Naive thymus-derived CD8-positive, alpha-beta T cell (primary cell): Measurements from ENCODE around the gene E2F1. TPM values are rescaled to one million over a fixed set of nuclear protein-coding genes. Genes with fewer than 3 reads are reported as not detected.

ENCODE experiments used
- ATAC-seq, 2 donors: fragments of 150-1000 bp; cut with Tn5 transposase in 1 of 2; sonication (Bioruptor Pico), chemical (Tn5 transposase) in 1 of 2; 1 replicate in 1 of 2; 2 replicates in 1 of 2; pipeline ENCODE4 v1.10.0; 2021; ENCODE audit warnings: mild to moderate bottlenecking in 2 of 2, moderate library complexity in 2 of 2
- POLR2A ChIA-PET: fragments of 350-600 bp; sonication (Branson Sonifier 250); formaldehyde crosslinking; loops from one replicate; lab custom pipeline; 2021; ENCODE audit warnings: antibody characterized with exemption; lab: Charles Lee
- DNase-seq, 10 donors: peaks; one replicate each; pipeline versions ENCODE4 v3.0.0 to v3.0.0-alpha.2; 2020 to 2022
- H3K27ac Mint-ChIP-seq, 10 donors: one replicate each; pipeline ENCODE4 v1.8.0; 2020 to 2022; ENCODE audit warnings: mild to moderate bottlenecking in 10 of 10, mixed read lengths in 10 of 10, moderate library complexity in 4 of 10, inconsistent platforms in 1 of 10
- H3K27me3 Mint-ChIP-seq, 5 donors: one replicate each; pipeline ENCODE4 v1.8.0; 2021 to 2022; ENCODE audit warnings: mixed read lengths in 5 of 5
- H3K36me3 Mint-ChIP-seq, 3 donors: one replicate each; pipeline ENCODE4 v1.8.0; 2020 to 2022; ENCODE audit warnings: mixed read lengths in 3 of 3, mild to moderate bottlenecking in 2 of 3, inconsistent platforms in 1 of 3
- H3K4me1 Mint-ChIP-seq, 4 donors: one replicate each; pipeline ENCODE4 v1.8.0; 2021 to 2022; ENCODE audit warnings: mixed read lengths in 4 of 4
- H3K4me3 Mint-ChIP-seq, 10 donors: one replicate each; pipeline ENCODE4 v1.8.0; 2020 to 2022; ENCODE audit warnings: mild to moderate bottlenecking in 10 of 10, mixed read lengths in 10 of 10, moderate library complexity in 6 of 10, inconsistent platforms in 1 of 10
- H3K9me3 Mint-ChIP-seq, 9 donors: one replicate each; pipeline ENCODE4 v1.8.0; 2020 to 2022; ENCODE audit warnings: mixed read lengths in 9 of 9, mild to moderate bottlenecking in 3 of 9, inconsistent platforms in 1 of 9, moderate library complexity in 1 of 9
- polyA plus RNA-seq, 3 donors: library from polyadenylated mRNA; unstranded; fragments of 300-500 nt; fragmentation: Illumina TruSeq; gene quantifications; one replicate each; pipeline ENCODE4 v1.2.3, GENCODE V29; 2021
- total RNA-seq, 8 experiments: library from RNA in 2 of 8; stranded (reverse) in 2 of 8; gene quantifications; one replicate each; pipeline ENCODE4 v1.2.3 and lab custom pipeline; 2021 to 2026

The E2F1 gene
- total and polyA plus RNA-seq, 5 experiments from 2014 or later: 0.19 to 1.4 (median 0.49) TPM

DNA sequence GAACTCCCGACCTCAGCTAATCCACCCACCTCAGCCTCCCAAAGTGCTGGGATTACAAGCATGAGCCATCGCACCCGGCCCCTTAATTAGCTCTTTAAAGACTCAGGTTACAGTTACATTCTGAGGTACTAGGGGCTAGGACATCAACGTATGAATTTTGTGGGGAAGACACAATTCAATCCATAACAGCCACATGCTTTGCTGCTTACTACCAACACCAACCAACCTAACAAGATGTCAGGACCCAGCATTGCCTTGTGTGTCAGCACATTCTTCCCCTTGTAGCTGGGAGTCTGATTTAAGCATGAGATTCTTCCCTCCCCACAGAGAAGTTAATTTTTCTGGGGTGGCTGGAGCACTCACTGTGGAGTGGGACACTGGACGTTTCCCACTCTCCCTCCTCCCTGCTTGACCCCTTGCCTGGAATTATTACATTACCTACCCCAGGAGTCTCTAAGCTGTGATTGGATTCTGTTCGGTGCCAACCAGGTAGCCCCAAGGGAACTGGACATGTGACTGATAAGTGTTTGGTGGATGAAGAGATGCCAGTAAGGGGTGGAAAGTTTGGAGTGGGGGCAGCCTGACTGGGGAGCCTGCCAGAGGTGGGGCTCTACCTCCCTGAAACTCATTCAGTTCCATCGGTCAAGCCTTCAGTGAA, 39.6 kb upstream of the E2F1 start:
- no peak overlapping the region for H3K4me3 Mint-ChIP-seq
- no peak overlapping the region for H3K27ac Mint-ChIP-seq
- DNase-seq (no peak), ATAC-seq (no peak)
- H3K4me1 Mint-ChIP-seq: peaks cover 0 to 11% (median 4%) of the 10 kb centered on the region in 4 donors
- H3K36me3 Mint-ChIP-seq: no peaks in the 10 kb centered on the region
- POLR2A ChIA-PET: interaction anchor here (0.5 kb wide), 1 partner anchor 840 kb away, joined by 3 read pairs; no protein-coding TSS in a partner anchor
- peaks cover 0 to under 1% (median 0%) of the 10 kb centered on the region in 9 donors for H3K9me3 Mint-ChIP-seq
- H3K27me3 Mint-ChIP-seq: no peaks in the 10 kb centered on the region

DNA sequence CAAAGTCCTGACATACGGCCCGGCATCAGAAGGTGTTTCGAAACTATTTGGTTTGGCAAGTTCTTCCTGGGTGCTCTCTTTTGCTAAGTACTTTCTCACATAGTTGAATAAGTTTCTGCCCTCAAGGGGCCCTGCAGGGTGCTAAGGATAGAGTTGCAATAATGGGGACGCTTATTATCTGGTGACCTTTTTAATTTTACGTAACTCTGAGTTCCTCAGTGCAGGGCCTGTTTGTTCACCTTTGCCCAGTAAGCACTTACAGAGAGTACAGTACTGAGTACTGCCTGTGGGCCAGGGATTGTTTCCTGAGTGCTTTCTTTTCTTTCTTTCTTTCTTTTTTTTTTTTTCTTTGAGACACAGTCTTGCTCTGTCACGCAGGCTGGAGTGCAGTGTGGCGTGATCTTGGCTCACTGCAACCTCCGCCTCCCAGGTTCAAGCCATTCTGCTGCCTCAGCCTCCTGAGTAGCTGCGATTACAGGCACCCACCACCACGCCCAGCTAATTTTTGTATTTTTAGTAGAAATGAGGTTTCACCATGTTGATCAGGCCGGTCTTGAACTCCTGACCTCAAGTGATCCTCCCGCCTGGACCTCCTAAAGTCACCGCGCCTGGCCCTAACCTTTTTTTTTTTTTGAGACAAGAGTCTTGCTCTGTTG, 38.4 kb upstream of the E2F1 start:
- H3K27me3 Mint-ChIP-seq: no peaks in the 10 kb centered on the region
- no peaks in the 10 kb centered on the region for H3K36me3 Mint-ChIP-seq
- peaks cover 5 to 19% (median 11%) of the 10 kb centered on the region in 4 donors for H3K4me1 Mint-ChIP-seq
- H3K27ac Mint-ChIP-seq: peak overlapping the region in 1 of 10 donors; percentile 24
- POLR2A ChIA-PET: interaction anchor here (0.6 kb wide), 1 partner anchor 1608 kb away, joined by 8 read pairs; no protein-coding TSS in a partner anchor
- no peak for DNase-seq
- no peak overlapping the region for H3K4me3 Mint-ChIP-seq
- H3K9me3 Mint-ChIP-seq: peaks cover 0 to 9% (median 0%) of the 10 kb centered on the region in 9 donors
- ATAC-seq: no peak

DNA sequence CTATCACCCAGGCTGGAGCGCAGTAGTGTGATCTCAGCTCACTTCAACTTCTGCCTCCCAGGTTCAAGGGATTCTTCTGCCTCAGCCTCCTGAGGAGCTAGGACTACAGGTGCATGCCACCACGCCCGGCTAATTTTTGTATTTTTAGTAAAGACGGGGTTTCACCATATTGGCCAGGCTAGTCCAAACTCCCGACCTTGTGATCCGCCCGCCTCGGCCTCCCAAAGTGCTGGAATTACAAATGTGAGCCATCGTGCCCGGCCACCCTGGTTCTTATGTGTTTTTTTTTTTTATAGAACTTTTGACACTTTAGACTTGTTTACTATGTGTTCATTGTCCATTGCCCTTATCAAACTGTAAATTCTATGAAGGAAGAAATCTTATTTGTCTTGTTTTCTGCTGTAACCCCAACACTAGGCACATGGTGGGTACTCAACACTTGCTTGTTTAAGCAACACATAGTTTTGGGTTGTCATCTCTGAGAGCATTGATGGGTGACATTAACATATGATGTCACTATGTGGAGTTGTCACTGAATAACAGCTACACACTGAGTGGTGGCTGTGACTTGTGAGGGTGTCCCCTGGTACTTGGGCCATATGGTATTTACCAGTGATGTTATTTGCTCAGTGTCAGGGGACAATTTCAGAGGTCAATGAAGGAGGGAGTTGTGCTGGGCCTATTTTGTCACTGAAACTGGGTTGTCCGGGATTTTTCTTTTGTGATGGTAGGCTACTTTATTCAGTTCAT, 35.4 kb upstream of the E2F1 start:
- Mint-ChIP-seq H3K4me1 (peaks cover 12 to 35% (median 26%) of the 10 kb centered on the region in 4 donors), H3K27ac (peak overlapping the region in 4 of 10 donors; percentile 76 to 96 (median 90)), H3K9me3 (peaks cover 0 to 9% (median 0%) of the 10 kb centered on the region in 9 donors), H3K36me3 (peaks cover 0 to 5% (median 0%) of the 10 kb centered on the region in 3 donors), H3K4me3 (peak overlapping the region in 8 of 10 donors; percentile 65 to 97 (median 85)), H3K27me3 (no peaks in the 10 kb centered on the region)
- DNase-seq (no peak), ATAC-seq (no peak)
- POLR2A ChIA-PET: interaction anchor here (1.7 to 2.6 kb wide), 2 partner anchors 11 to 53 kb away, joined by 8 to 50 read pairs; partner anchors contain the start of gene ZNF341

DNA sequence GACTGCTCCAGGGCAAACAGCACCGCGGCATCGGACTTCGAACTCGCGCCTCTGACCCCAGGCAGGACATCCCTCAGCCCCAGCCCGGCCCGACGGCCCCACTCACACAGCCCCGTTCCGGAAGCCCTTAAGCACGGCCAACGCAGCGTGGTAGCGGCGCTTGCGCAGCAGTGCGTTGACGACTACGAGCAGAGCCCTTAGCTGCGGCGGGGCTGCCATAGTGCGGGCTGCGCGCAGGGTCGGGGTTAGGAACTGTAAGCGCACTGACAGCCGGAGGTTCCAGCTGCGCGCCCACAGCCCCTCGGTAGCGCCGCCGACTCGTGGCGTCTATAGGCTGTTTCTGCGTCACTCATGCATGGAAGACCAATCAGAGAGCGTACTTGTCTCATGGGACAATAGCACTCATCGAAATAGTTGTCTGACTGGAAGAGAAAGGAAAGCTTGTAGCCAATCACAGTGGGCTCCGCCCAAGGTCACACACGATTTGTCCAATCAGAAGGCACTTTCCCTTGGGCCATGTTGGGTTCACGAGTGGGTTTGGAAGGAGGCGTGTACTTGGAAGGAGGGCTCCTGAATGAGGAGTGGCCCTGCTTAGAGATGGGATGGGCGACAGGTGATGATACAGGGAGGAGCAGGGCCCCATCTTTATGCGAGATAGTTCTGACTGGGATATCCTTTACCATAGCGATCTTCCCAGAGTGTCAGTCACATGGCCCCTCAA, 34.0 kb upstream of the E2F1 start, which contains the start of gene PXMP4:
PXMP4 (minus strand) TSS at position 322 of the 721 bp plus-strand sequence; CDS start at position 219, 103 bp downstream.
- peak within 1 kb of the TSS; percentile 70 to 97 (median 88) for H3K4me3 Mint-ChIP-seq
- POLR2A ChIA-PET: interaction anchor here (0.6 to 2.6 kb wide), 20 partner anchors 8 to 1156 kb away, joined by 3 to 50 read pairs (median 5); partner anchors contain the start of genes ACSS2, ACTL10, CBFA2T2 and E2F1
- peak within 1 kb of the TSS; percentile 76 to 98 (median 93) for H3K27ac Mint-ChIP-seq
- H3K9me3 Mint-ChIP-seq: peaks cover 0 to 9% (median 0%) of the 10 kb centered on the region in 9 donors
- H3K27me3 Mint-ChIP-seq: no peaks in the 10 kb centered on the region
- DNase-seq (peak; percentile 72 to 95 (median 90)), ATAC-seq (peak; percentile 96 to 97)
- peaks cover 16 to 40% (median 28%) of the 10 kb centered on the region in 4 donors for H3K4me1 Mint-ChIP-seq
- H3K36me3 Mint-ChIP-seq: peaks cover 0 to 16% (median 0%) of the 10 kb centered on the region in 3 donors

DNA sequence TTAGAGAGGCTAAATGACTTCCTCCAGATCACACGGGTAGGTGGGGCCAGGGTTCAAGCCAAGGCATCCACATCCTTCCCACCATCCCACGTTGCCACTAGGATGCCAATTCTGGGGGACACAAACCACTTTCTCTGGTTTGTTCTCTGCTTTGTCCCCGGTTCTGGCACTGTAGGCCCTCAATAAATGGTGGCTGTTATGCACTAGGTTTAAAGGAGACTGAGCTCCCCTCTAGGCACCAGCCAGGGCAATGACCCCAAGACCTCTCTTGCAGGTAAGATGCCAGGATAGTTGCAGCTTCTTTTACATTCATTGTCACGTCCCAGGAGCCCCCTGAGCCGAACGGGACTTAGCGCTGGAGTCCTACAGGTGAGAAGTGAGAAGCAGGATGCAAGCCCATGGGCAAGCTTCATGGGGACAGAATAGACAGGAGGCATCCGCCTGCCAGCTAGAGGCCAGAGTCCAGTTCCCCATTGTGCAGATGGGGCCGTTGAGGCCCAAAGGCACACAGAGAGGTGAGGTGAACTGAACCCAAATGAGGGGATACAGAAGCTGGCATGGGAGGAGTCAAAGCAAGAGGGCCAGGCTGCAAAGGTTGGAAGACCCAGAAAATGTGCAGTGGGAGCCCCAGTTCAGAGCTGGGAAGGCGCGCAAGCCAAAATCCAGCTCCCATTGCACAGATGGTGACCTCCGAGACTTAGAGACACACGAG, 33.2 kb upstream of the E2F1 start:
- peak overlapping the region; percentile 76 to 98 (median 93) for H3K27ac Mint-ChIP-seq
- H3K9me3 Mint-ChIP-seq: peaks cover 0 to 9% (median 0%) of the 10 kb centered on the region in 9 donors
- H3K4me3 Mint-ChIP-seq: peak overlapping the region; percentile 70 to 97 (median 88)
- no peak for ATAC-seq
- H3K27me3 Mint-ChIP-seq: no peaks in the 10 kb centered on the region
- H3K4me1 Mint-ChIP-seq: peaks cover 16 to 40% (median 29%) of the 10 kb centered on the region in 4 donors
- POLR2A ChIA-PET: interaction anchor here (0.7 to 2.6 kb wide), 18 partner anchors 8 to 393 kb away, joined by 3 to 50 read pairs (median 6); partner anchors contain the start of genes ACTL10, E2F1, RALY and ZNF341
- peak in 2 of 10 donors; percentile 3 to 18 for DNase-seq
- peaks cover 0 to 17% (median 0%) of the 10 kb centered on the region in 3 donors for H3K36me3 Mint-ChIP-seq

DNA sequence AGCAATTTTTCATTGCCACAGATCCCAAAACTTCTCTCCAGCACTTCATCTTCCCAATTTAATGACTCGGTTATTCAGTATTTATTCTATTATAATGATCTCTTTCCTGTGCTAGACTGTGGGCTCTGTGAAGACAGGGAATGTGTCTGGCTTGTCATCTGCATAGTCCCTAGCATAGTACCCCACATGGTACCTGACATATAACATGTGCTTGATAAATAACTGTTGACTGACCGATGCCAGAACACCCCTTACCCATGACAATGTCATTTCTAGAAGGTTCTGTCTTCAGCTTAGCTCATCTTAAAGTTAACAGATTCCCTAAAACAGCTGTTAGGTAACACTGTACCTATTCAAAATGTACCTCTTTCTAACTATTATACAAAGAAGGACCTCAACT, 30.3 kb upstream of the E2F1 start:
- POLR2A ChIA-PET: interaction anchor here (0.5 to 0.6 kb wide), 2 partner anchors 26 to 943 kb away, joined by 7 to 9 read pairs; no protein-coding TSS in a partner anchor
- Mint-ChIP-seq H3K27me3 (no peaks in the 10 kb centered on the region), H3K9me3 (peaks cover 0 to 9% (median 0%) of the 10 kb centered on the region in 9 donors), H3K27ac (peak overlapping the region in 2 of 10 donors; percentile 43 to 59), H3K4me1 (peaks cover 20 to 38% (median 27%) of the 10 kb centered on the region in 4 donors), H3K36me3 (peaks cover 8 to 46% (median 9%) of the 10 kb centered on the region in 3 donors), H3K4me3 (no peak overlapping the region)
- DNase-seq: no peak
- ATAC-seq: no peak

DNA sequence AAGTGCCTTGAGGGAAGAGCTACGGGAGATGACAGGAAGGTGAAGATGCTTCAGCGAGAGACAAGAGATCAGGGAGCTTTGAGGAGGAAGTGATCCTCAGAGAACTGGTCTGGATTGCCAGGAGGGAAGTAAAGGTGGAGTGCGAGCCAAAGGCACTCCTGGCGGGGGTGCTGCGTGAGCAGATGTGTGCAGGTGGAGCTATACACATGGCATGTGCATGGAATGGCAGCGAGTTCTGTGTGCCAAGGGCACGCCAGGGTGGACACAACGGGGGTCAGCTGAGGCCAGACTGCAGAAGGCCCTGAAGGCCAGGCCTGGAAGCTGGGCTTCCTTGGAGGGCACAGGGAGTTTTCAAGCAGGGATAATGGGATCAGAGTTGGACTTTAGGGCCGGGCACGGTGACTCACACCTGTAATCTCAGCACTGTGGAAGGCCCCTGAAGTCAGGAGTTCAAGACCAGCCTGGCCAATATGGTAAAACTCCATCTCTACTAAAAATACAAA, 27.7 kb upstream of the E2F1 start:
- POLR2A ChIA-PET: no interaction called here
- H3K4me3 Mint-ChIP-seq: peak overlapping the region in 1 of 10 donors; percentile 64
- peaks cover 13 to 65% (median 15%) of the 10 kb centered on the region in 3 donors for H3K36me3 Mint-ChIP-seq
- H3K9me3 Mint-ChIP-seq: no peaks in the 10 kb centered on the region
- ATAC-seq: no peak
- no peaks in the 10 kb centered on the region for H3K27me3 Mint-ChIP-seq
- DNase-seq: no peak
- H3K4me1 Mint-ChIP-seq: peaks cover 14 to 30% (median 21%) of the 10 kb centered on the region in 4 donors
- H3K27ac Mint-ChIP-seq: peak overlapping the region in 1 of 10 donors; percentile 42

DNA sequence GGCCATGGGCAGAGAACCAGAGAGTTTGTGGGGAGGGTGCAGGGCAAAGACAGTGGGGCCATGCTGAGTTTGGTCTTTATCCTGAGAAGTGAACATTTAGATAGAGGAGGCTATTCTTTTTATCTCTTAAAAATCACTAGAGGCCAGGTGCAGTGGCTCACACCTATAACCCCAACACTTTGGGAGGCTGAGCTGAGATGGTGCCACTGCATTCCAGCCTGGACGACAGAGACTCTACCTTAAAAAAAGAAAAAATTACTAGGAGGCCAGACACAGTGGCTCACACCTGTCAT, 25.2 kb upstream of the E2F1 start:
- H3K4me1 Mint-ChIP-seq: peaks cover 3 to 22% (median 13%) of the 10 kb centered on the region in 4 donors
- peaks cover 13 to 72% (median 21%) of the 10 kb centered on the region in 3 donors for H3K36me3 Mint-ChIP-seq
- peak overlapping the region in 3 of 10 donors; percentile 15 to 91 (median 48) for H3K27ac Mint-ChIP-seq
- no peaks in the 10 kb centered on the region for H3K9me3 Mint-ChIP-seq
- no peaks in the 10 kb centered on the region for H3K27me3 Mint-ChIP-seq
- ATAC-seq (no peak), DNase-seq (no peak)
- no peak overlapping the region for H3K4me3 Mint-ChIP-seq
- POLR2A ChIA-PET: interaction anchor here (0.8 kb wide), 1 partner anchor 9 kb away, joined by 3 read pairs; the partner anchor contains the start of gene PXMP4

DNA sequence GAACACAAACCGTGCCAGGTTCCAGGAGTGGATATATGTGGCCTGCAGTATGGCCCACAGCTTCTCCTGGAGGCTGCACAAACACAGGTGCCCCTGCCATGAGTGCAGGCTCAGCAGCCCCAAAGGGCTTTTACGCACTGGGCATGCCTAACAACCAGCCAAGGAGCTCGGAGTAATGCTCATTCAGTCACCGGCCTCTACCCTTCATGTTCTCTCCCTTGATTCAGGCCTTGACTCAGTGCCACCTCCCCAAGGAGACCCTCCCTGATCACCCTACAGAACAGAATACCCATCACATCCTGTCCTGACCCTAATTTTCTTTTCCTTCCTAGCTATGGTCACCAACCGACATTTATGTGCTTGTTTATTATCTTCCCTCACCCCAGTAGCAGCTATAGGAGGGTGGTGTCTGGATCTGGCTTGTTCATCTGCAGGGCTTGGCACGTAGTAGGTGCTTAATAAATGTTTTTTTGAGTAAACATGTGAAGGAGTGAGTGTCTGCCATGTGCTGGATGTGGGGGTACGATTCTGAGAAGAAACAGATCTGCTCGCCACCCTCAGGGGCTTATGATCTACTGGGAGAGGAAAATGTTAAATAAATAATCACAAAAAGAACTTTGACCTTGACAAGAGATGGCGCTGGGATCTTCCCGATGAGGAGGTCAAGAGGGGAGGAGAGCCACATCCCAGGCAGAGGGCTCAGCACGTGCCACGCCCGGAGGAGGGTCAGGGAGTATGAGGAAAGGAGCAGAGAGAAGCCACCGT, 24.7 kb upstream of the E2F1 start:
- Mint-ChIP-seq H3K27ac (peak overlapping the region in 6 of 10 donors; percentile 41 to 91 (median 62)), H3K4me3 (no peak overlapping the region)

DNA sequence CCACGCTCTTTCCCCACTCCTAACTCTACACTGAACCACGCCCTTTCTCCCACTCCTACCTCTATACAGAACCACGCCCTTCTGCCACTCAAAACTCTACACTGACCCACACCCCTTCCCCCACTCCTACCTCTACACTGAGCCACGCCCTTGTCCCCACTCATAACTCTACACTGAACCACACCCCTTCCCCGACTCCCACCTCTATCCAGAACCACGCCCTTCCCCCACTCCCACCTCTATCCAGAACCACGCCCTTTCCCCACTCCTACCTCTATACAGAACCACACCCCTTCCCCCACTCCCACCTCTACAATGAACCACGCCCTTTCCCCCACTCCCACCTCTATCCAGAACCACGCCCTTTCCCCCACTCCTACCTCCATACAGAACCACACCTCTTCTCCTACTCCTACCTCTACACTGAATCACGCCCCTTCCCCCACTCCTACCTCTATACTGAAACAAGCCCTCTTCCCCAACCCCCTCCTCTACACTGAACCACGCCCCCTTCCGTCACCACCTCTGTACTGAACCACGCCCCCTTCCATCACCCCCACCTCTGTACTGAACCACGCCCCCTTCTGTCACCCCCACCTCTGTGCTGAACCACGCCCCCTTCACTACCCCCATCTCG, 23.8 kb upstream of the E2F1 start:
- ATAC-seq (no peak), DNase-seq (no peak)
- Mint-ChIP-seq H3K27me3 (no peaks in the 10 kb centered on the region), H3K9me3 (no peaks in the 10 kb centered on the region), H3K36me3 (peaks cover 13 to 67% (median 23%) of the 10 kb centered on the region in 3 donors), H3K4me1 (peaks cover 0 to 22% (median 9%) of the 10 kb centered on the region in 4 donors), H3K4me3 (no peak overlapping the region), H3K27ac (peak overlapping the region in 1 of 10 donors; percentile 13)
- POLR2A ChIA-PET: interaction anchor here (0.7 kb wide), 1 partner anchor 1584 kb away, joined by 3 read pairs; no protein-coding TSS in a partner anchor

More for the DNA sequence above, 24.7 kb upstream of the E2F1 start:
- POLR2A ChIA-PET: interaction anchor here (0.7 to 0.8 kb wide), 2 partner anchors 9 to 1585 kb away, joined by 3 read pairs; partner anchors contain the start of gene PXMP4
- DNase-seq (no peak), ATAC-seq (no peak)
- peaks cover 0 to 22% (median 9%) of the 10 kb centered on the region in 4 donors for H3K4me1 Mint-ChIP-seq
- no peaks in the 10 kb centered on the region for H3K27me3 Mint-ChIP-seq
- H3K9me3 Mint-ChIP-seq: no peaks in the 10 kb centered on the region
- peaks cover 13 to 68% (median 21%) of the 10 kb centered on the region in 3 donors for H3K36me3 Mint-ChIP-seq
